Vagina (tissue), 2 donors: ENCODE results near the gene CDKN2B. TPM values are rescaled to one million over a fixed set of nuclear protein-coding genes. Genes with fewer than 3 reads are reported as not detected.

ENCODE experiments used
- DNase-seq, 2 donors: peaks; one replicate each; pipeline ENCODE4 v3.0.0-alpha.2; 2017; ENCODE audit errors: extremely low spot score in 2 of 2
- H3K27ac ChIP-seq: fragments of 200-600 bp; sonication (generic); one replicate; pipeline ENCODE4 v1.5.1; 2019
- H3K27me3 ChIP-seq: fragments of 200-600 bp; sonication (generic); one replicate; pipeline ENCODE4 v1.5.1; 2019
- H3K36me3 ChIP-seq, 2 donors: fragments of 200-600 bp; sonication (generic); one replicate each; pipeline ENCODE4 v1.5.1; 2017 to 2019
- H3K4me1 ChIP-seq: fragments of 200-600 bp; sonication (generic); one replicate; pipeline ENCODE4 v1.5.1; 2019
- H3K4me3 ChIP-seq, 2 donors: fragments of 200-600 bp; sonication (generic); 1 replicate in 1 of 2; 2 replicates in 1 of 2; pipeline ENCODE4 v1.5.1; 2016 to 2019
- H3K9me3 ChIP-seq: fragments of 200-600 bp; sonication (generic); one replicate; pipeline ENCODE4 v1.5.1; 2019
- CTCF ChIP-seq, 3 experiments: fragments of 450-650 bp in 2 of 3; fragments of 200-600 bp in 1 of 3; sonication (generic) in 1 of 3; IDR thresholded peaks; one replicate each; pipeline ENCODE4 v1.5.1; 2017 to 2019; ENCODE audit warnings: antibody characterized with exemption in 3 of 3, mild to moderate bottlenecking in 2 of 3, moderate library complexity in 2 of 3
- POLR2A ChIP-seq, 2 donors: fragments of 450-650 bp; IDR thresholded peaks; one replicate each; pipeline ENCODE4 v1.6.1; 2017; ENCODE audit warnings: antibody characterized with exemption in 2 of 2, mild to moderate bottlenecking in 2 of 2, moderate library complexity in 2 of 2
- POLR2AphosphoS5 ChIP-seq, 2 donors: sonication (generic); formaldehyde crosslinking; IDR thresholded peaks; one replicate each; pipeline ENCODE4 v1.9.0; 2017; ENCODE audit warnings: antibody characterized with exemption in 2 of 2, mild to moderate bottlenecking in 2 of 2, low read depth in 1 of 2; ENCODE audit not compliant: insufficient read depth in 1 of 2
- intact Hi-C: fragments of 100-400 bp; cut with DNase I; formaldehyde crosslinking; loops from one replicate; pipeline ENCODE4 v1.15.1; 2023
- total RNA-seq: library from RNA; depleted of rRNA; stranded (reverse); fragments of >200 nt; gene quantifications from one replicate; pipeline ENCODE4 v1.2.3, GENCODE V29; 2016

The CDKN2B gene
- total RNA-seq, 1 donor from 2014 or later: 67.0 TPM

GRCh38 chr9:22041775-22042174 is 32.7 kb upstream of the CDKN2B start:
- H3K36me3 ChIP-seq: no peaks in the 10 kb centered on the region
- H3K4me1 ChIP-seq: peaks cover 27% of the 10 kb centered on the region
- no peaks in the 10 kb centered on the region for H3K27me3 ChIP-seq
- DNase-seq: no peak
- intact Hi-C loops: no loop called here
- H3K4me3 ChIP-seq: no peak overlapping the region
- H3K27ac ChIP-seq: no peak overlapping the region
- TF ChIP-seq POLR2AphosphoS5 (IDR thresholded peaks at IDR 0.05; ENCODE audit: insufficient read depth in 1 of 2, low read depth in 1 of 2) (peak in 1 of 2 donors; percentile 62), CTCF (IDR thresholded peaks at IDR 0.05) (no peak)
- H3K9me3 ChIP-seq: no peaks in the 10 kb centered on the region

- no peaks in the 10 kb centered on the region for H3K36me3 ChIP-seq
- peaks cover 27% of the 10 kb centered on the region for H3K4me1 ChIP-seq
- intact Hi-C loops: no loop called here
- H3K27ac ChIP-seq: no peak overlapping the region
- H3K4me3 ChIP-seq: no peak overlapping the region
- TF ChIP-seq POLR2AphosphoS5 (IDR thresholded peaks at IDR 0.05; ENCODE audit: insufficient read depth in 1 of 2, low read depth in 1 of 2) (no peak), POLR2A (IDR thresholded peaks at IDR 0.05) (no peak), CTCF (IDR thresholded peaks at IDR 0.05) (no peak)
- no peaks in the 10 kb centered on the region for H3K27me3 ChIP-seq
- no peaks in the 10 kb centered on the region for H3K9me3 ChIP-seq
- no peak for DNase-seq
Measured at GRCh38 chr9:22041344-22041743, 32.2 kb upstream of the CDKN2B start.

DNA sequence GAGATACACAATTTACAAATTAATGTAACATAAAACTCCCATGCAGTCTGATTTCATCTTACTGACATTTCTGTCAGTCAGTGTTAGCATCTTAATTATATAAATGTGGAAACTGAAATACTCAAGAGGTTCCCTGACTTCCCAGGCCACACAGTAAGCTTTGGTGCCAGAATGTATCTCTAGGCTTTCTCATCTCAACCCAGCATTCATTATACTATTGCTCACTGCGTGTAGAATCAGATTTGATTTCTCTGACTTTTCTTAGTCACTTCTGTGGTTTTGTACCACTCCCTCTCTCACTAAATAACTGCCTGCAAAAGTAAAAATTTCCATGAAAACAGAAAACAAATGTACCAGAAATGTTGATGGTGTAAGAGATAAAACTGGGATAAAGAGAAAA is 31.7 kb upstream of the CDKN2B start:
- no peaks in the 10 kb centered on the region for H3K9me3 ChIP-seq
- no peaks in the 10 kb centered on the region for H3K36me3 ChIP-seq
- no peak for TF ChIP-seq POLR2A (IDR thresholded peaks at IDR 0.05)
- no peak for TF ChIP-seq CTCF (IDR thresholded peaks at IDR 0.05)
- no peak for TF ChIP-seq POLR2AphosphoS5 (IDR thresholded peaks at IDR 0.05; ENCODE audit: insufficient read depth in 1 of 2, low read depth in 1 of 2)
- H3K4me1 ChIP-seq: peaks cover 27% of the 10 kb centered on the region
- H3K27ac ChIP-seq: no peak overlapping the region
- intact Hi-C loops: no loop called here
- no peaks in the 10 kb centered on the region for H3K27me3 ChIP-seq
- DNase-seq: no peak
- H3K4me3 ChIP-seq: no peak overlapping the region

DNA sequence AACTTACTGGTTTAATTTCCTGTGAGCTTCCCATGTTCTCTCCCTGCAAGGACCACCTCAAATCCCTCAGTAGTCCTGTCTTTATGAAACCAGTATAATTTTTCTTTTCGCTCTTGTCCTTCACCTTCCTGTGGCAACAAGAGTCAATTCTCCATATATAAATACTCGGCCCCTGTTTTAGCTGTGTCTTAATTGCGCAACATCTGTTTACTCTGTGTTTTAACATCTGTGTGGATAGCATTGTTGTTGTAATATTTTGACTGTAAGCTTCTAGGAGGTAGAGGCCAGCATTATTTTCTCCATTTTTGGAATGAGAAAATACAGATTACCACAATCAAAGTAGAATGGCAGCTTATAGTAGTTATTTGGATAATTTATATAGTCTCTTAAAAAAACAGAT is 30.2 kb upstream of the CDKN2B start:
- TF ChIP-seq CTCF (IDR thresholded peaks at IDR 0.05): no peak
- no peak for TF ChIP-seq POLR2AphosphoS5 (IDR thresholded peaks at IDR 0.05; ENCODE audit: insufficient read depth in 1 of 2, low read depth in 1 of 2)
- TF ChIP-seq POLR2A (IDR thresholded peaks at IDR 0.05): no peak
- no peak overlapping the region for H3K4me3 ChIP-seq
- H3K36me3 ChIP-seq: no peaks in the 10 kb centered on the region
- no peak overlapping the region for H3K27ac ChIP-seq
- no peaks in the 10 kb centered on the region for H3K27me3 ChIP-seq
- H3K4me1 ChIP-seq: peaks cover 27% of the 10 kb centered on the region
- H3K9me3 ChIP-seq: no peaks in the 10 kb centered on the region
- no peak for DNase-seq
- intact Hi-C loops: no loop called here

DNA sequence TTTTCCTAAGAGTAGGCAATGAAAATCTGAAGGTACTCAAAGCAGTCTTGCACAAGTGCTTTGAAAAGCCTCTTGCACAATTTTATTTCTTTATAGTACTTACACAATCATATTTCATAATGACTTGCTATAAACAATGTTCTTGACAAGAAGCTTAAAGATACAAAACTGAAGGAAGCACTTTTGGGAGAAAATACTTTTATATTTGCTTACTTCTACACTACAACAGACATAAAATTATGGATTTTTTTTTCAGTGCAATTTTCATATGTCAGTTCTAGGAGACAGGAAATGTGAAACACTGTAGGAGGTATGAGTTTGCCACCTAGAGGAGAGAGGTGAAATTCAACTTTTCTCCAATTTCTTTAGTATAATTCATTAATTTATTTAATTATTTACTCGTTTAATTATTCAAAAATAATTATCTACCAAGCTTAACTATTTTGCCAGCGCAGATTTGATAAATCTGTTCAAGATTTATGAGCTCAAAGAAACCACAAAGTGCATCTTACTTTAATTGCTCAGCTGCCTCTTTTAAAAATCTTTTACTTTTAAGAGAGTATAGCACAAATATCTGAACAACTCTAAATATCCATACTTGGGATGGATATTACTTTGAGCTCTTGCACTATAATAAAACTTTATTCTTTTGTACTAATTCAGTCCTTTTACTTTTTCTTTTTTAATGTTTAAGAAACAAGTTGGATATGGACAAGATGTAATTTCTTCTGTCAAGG is 29.0 kb upstream of the CDKN2B start:
- intact Hi-C loops: no loop called here
- TF ChIP-seq POLR2AphosphoS5 (IDR thresholded peaks at IDR 0.05; ENCODE audit: insufficient read depth in 1 of 2, low read depth in 1 of 2) (peak; percentile 34 to 55), POLR2A (IDR thresholded peaks at IDR 0.05) (no peak), CTCF (IDR thresholded peaks at IDR 0.05) (peak in 1 of 3 experiments; percentile 19)
- DNase-seq: no peak
- no peak overlapping the region for H3K27ac ChIP-seq
- no peaks in the 10 kb centered on the region for H3K9me3 ChIP-seq
- H3K4me1 ChIP-seq: peaks cover 27% of the 10 kb centered on the region
- no peaks in the 10 kb centered on the region for H3K27me3 ChIP-seq
- no peak overlapping the region for H3K4me3 ChIP-seq
- H3K36me3 ChIP-seq: no peaks in the 10 kb centered on the region
